Left colon (tissue), 2 donors: ENCODE results near the gene GRK3. TPM values are rescaled to one million over a fixed set of nuclear protein-coding genes. Genes with fewer than 3 reads are reported as not detected.
"Not testable (repeated sequence)": the region's sequence is repeated elsewhere in the genome, so short reads cannot be mapped to it uniquely, and the experiment has no call there.

Experiments used
- ATAC-seq: fragments of 200-7000 bp; cut with Tn5 transposase; one replicate; pipeline ENCODE4 v1.9.1; 2020; ENCODE audit warnings: mild to moderate bottlenecking, moderate library complexity
- DNase-seq, 2 donors: peaks; one replicate each; pipeline ENCODE4 v3.0.0-alpha.2; 2020
- intact Hi-C, 2 donors: fragments of 100-400 bp; cut with DNase I in 1 of 2; cut with micrococcal nuclease in 1 of 2; formaldehyde crosslinking; loops; one replicate each; pipeline versions ENCODE4 v1.11.2 to v1.14.0; 2022; cut with DNase I, micrococcal nuclease
- total RNA-seq, 2 donors: library from RNA; stranded (reverse); fragmentation: NEBNext Ultra II Directional; extraction: Animal tissue kit (Norgen Biotek cat#: 25700); gene quantifications; one replicate each; pipeline ENCODE4 v1.2.1, GENCODE V29; 2021
- donor health status: DM: no; HTN: no; CAD: no.
- donor health status: DM: yes; HTN: yes; CAD: no.

The GRK3 gene
- total RNA-seq, 2 donors from 2014 or later, result 2.3 to 4.1 TPM

DNA sequence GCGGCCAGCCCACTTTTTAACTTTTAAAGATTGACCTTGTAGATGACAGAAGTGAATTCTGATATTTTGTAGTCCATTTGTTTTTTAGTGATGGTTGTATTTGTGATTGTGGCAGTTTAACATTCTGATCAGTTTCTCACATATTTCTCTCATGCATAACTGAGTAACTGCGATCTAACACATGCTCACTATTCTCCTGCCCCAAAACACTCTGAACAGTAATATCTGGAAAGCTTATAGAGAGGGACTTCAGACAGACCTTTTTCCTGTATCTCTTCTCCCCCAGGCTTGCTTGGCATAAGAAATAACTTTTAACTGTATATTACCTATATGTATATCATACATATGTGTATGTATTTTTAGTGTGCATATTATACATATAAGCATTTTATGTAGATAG, 140.2 kb downstream of the GRK3 start:
- DNase-seq (no peak), ATAC-seq (no peak)
- intact Hi-C loops, result loop anchor here in 1 of 2 donors (5.0 kb wide), 1 partner anchor 242 kb away; no protein-coding TSS in a partner anchor

DNA sequence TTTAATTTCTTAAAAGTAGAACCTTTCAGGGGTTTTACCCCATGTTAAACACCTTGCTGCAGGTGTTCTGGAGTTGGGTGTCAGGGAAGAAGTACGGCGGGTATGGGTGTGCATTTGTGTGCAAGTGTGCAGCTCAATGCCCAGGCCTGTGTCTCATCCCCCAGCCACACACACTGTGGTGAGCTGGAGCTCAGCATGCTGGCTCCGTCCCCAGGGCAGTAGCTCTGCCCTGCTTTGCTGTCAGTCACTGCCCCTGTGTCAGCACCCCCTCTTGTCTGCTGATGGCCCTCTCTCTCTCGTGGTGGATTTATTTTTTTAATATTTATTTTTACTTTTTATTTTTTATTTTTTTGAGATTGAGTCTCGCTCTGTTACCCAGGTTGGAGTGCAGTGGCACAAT, 141.7 kb downstream of the GRK3 start:
- ATAC-seq (no peak), DNase-seq (no peak)
- intact Hi-C loops, result no loop called here

DNA sequence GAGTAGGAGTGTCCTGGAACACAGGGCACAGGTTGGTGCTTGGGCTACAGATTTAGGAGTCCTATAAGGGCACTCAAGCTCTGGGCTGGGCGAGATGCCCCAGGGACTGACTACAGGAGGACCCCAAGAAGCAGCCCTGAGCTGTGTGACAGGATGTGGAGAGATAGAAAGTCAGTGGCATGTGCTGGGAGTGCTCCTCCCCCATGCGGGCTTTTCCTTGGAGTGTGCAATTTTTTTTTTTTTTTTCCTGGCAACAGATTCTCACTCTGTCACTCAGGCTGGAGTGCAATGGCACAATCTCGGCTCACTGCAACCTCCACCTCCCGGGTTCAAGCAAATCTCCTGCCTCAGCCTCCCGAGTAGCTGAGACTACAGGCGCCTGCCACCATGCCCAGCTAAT, 144.0 kb downstream of the GRK3 start:
- DNase-seq, intact Hi-C loops, ATAC-seq: not testable (repeated sequence)

DNA sequence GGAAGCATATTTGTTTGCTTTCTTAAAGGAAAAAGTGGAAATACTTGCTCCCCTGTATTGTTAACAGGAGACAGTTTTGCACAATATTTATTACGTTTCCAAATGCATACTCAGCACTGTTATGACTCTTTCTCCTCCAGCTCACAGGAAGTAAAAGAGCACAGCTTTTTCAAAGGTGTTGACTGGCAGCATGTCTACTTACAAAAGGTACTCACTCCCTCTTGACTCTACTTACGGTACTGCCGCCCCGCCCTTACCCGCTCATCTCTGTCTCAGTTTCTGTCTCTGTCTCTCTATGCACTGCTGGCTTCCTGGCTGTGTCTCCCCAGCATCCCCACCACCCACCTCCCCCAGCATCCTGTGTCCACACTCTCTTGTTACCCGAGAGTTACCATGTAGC, 145.3 kb downstream of the GRK3 start:
- ATAC-seq (no peak), DNase-seq (no peak)
- intact Hi-C loops, result no loop called here

DNA sequence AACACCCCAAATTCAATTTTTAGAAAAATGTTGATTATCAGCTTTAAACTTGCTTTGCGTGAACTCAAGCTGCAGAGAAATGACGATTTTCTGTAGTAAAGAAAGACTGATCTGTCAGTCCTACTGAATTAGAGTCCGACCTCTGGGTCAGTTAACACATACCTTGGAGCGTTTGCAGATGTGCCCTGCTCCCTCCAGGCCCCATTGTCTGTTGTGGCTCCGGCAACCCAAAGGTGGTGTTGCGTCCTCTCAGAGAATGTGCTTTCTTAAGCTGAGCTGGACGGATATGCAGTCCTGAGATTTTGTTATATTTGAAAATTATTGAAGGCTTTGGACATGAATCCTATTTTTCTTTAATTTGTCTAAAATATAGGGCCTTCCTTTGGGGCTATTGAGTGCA, 146.0 kb downstream of the GRK3 start:
- DNase-seq (no peak), ATAC-seq (no peak)
- intact Hi-C loops, result no loop called here

DNA sequence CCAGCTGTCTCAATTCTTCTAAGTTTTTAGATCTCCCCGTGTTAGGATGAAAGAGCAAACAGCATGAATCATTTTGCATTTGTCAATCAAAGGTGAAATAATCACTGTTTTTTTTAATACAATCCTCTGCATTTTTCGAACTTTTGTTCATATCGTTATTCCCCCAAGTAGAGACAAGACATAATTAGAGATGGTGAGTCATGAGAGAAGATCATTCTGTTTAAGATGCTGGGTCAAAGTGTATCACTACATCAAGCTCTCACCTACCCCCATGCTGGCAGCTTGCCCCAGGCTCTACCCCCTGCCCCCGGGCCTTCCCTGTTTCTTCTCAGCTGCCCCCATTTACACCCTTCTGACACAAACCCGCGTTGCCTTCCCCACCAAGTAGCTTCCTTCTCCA, 147.0 kb downstream of the GRK3 start:
- ATAC-seq, result no peak
- intact Hi-C loops, result no loop called here
- DNase-seq, result no peak

DNA sequence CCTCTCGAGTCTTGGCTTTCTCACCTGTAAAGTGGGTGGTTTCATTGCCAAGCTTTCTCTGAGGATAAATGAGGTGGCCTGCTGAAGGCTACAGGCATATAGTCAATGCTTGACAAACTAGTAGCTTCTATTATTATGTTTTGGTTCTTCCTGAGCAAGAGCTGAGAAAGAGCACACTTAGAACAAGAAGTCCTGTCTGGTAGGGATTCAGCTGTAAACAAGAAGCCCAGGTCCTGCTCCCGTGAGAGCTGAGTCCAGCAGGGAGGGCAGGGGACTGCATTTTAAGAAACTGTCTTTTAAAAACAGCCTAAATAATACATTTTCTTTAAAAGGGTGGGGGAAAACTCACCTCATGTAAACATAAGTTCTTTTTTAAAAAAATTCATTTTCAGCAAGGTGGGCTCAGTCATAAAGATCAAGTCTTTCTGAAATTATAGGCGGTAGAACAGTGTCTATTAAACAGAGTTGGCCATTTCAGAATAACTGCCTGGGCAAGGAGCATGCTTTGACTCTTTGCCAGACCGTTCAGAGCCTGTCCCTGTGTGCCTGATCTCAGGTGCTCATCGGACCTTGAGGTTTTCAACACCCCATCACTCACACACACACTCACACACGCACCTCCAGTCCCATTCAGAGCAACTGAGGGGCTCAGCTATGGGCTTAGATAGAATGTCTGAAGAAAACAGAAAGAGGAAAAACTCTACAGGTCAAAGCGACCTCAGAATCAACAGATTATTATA, 148.4 kb downstream of the GRK3 start:
- intact Hi-C loops, result no loop called here
- ATAC-seq (no peak), DNase-seq (no peak)

DNA sequence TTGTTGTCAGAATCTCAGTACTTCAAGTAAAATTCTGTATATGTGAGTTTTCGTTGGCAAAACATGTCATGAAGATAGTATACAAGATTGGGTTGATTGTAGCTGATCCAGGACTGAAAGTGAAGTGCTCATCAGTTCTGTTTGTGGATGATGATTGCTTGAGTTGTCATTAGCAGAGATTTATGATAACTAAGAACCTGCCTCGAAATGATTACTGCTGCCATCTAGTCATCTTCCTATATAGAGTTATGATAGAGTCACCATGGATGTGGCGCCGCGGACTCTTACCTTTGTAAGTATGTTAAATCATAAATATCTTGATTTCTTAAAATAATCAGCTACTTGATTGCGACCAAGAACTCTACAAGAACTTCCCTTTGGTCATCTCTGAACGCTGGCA, 149.6 kb downstream of the GRK3 start:
- DNase-seq (no peak), ATAC-seq (no peak)
- intact Hi-C loops, result no loop called here

DNA sequence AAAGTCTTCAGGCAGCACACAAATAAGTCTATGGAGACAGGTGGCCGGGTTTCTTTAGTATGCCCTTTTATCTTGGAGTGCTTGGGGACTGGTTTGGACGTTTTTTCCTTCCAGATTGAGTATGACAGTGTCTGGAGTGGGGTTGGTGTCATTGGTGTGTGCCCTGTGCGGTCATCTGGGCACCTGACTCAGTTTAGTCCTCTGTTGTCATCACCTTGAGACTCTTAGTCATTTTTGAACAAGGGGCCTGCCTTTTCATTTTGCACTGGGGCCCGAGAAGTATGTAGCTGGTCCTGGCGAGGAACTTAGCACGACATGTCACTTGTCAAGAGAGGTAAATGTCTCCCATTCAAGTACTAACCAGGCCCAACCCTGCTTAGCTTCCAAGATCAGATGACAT, 150.3 kb downstream of the GRK3 start:
- DNase-seq (no peak), ATAC-seq (no peak)
- intact Hi-C loops, result no loop called here

DNA sequence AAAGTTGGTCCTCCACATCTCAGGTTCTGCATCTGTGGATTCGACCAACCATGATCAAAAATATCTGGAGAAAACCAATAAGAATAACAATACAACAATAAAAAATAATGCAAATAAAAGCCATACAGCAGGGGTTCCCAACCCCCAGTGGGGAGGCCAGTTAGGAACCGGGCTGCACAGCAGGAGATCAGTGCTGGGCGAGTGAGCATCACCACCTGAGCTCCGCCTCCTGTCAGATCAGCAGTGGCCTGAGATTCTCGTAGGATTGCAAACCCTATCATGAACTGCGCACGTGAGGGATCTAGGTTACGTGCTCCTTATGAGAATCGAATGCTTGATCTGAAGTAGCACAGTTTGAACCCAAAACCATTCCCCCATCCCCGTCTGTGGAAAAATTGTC, 152.2 kb downstream of the GRK3 start:
- intact Hi-C loops, result no loop called here
- ATAC-seq, result no peak
- no peak for DNase-seq

DNA sequence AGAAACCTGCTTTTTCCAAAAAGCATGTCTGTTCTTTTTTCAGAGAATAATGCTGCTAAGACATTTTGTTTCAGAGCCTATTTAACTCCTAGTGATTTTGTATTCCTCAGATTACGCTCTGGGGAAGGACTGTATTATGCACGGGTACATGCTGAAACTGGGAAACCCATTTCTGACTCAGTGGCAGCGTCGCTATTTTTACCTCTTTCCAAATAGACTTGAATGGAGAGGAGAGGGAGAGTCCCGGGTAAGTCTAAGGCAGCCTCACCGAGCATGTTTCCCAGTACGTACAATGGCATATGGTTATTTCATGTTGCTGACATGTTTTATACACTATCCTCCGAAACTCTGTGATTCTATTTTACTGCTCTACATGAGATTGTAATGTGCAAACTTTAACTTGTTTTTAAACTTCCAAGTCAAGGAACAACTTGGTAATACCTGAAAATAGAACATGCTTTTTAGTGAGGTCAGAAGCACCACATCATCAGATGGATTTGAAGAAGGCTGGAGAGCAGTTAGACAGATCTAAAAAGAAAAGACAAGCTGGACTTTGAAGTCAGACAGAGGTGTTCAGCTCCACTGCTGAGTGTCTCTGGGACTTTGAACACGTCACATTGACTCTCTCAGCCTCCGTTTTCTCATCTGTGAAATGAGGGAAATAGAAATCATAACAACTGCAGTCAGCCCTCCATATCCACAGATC, 153.8 kb downstream of the GRK3 start:
- intact Hi-C loops, result no loop called here
- ATAC-seq, result no peak
- no peak for DNase-seq

DNA sequence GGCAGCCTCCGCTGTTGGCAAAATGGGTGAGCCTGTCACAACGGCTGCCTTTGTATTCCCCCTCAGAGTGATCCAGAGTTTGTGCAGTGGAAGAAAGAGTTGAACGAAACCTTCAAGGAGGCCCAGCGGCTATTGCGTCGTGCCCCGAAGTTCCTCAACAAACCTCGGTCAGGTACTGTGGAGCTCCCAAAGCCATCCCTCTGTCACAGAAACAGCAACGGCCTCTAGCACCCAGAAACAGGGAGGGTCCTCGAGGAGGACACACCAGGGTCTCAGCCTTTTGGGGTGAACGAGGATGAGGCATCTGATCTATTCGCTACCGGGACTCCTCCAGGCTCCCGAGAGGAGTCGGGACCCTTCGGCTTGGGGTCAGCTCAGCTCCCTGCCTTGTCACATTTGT, 157.7 kb downstream of the GRK3 start:
- ATAC-seq (no peak), DNase-seq (no peak)
- intact Hi-C loops, result no loop called here

DNA sequence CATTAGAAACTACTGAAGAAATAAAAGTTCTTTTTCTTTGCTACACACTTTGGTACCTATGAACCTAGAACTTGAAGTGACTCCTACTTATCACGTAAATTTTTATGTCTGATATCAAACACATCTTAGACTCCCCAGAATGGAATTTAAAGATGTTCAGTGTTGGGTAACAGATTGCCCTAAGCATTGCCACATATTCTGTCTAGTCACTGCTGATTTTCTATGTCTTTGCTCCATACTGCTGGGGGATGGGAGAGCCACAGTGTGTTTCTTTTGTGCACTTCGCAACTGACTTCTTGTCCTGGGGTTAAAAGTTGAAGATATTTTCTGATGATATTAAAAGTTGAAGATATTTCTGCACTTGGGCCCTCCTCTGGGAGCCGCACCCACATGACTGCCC, 158.2 kb downstream of the GRK3 start:
- DNase-seq, result no peak
- intact Hi-C loops, result no loop called here
- ATAC-seq, result no peak

DNA sequence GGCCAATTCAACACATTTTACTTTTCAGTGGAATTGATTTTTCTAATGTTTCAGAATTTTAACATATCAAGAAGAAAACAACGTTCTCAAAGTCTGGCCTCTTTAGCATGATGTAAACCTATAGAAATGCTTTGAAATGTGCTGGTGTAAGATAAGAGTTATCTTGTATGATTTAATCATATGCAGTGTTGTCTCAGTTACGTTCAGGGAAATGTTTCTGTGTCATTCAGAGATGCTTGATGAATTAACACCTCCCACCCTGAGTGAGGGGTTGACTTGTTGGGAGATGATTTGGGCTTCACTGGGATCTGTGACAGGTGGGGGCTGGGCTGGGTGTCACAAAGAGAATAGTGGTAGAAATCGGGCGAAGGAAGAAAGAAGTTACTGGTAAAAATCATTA, 161.8 kb downstream of the GRK3 start:
- no peak for ATAC-seq
- no peak for DNase-seq
- intact Hi-C loops, result no loop called here

DNA sequence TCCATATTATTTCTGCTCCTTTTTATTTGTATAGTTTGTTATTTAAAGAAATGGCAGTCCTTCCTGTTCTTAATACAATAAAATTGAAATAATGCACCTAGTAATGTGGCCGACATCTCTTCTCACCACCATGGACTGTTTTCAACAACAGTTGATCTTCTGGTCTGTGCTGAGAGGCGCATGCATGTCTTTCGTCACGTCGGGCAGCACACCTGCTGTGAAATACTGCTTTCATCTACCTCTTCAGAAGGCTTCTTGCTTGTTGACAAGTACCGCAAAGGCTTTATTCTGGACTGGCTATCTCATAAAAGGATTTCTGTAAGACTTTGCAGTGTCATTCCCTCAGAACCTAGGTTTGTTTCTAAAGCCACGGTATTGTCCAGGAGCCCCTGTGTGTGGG, 163.6 kb downstream of the GRK3 start:
- DNase-seq (no peak), ATAC-seq (no peak)
- intact Hi-C loops, result no loop called here

DNA sequence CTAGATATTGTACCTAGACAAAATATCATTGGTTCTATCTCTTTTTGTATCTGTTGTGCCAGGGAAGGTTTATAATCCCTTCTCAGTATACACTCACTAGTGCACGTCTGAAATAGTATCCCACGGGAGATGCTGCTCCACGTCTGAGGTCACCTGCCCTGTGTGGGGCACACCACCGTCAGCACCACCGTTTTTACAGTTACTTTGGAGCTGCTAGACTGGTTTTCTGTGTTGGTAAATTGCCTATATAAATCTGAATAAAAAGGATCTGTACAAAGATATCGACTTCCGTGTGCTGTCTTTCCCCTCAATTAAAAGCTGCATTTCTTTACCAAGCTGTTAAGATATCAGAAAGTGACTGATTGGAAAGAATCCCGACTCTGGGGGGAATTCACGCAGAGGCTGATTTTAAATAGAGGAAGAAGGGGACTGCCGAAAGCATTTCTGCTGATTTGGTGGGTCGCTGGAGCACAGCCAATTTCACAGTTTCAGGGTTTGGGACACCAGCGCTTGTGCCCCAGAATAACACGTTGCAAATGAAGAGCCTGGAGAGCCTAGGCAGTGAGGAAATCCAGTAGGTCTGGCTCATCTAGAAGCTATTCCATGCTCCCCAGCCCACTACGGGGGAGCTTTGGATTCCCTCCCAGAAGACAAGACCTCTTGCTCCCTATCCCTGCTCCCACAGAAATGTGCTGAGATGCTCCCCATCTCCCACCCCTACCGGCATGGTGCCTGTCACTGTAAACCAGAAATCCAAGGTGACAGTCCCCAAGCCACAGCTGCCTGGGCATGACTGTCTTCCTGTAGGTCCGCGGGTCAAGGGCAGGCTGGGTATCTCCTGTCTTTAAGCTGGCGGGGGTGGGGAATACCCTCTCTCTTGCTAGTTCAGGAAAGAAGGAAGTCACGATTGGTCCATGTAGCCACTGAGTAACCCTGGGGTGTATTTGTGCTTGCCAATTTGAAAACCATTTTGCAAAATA, 164.8 kb downstream of the GRK3 start:
- ATAC-seq, result peak; percentile 77
- intact Hi-C loops, result no loop called here
- no peak for DNase-seq

DNA sequence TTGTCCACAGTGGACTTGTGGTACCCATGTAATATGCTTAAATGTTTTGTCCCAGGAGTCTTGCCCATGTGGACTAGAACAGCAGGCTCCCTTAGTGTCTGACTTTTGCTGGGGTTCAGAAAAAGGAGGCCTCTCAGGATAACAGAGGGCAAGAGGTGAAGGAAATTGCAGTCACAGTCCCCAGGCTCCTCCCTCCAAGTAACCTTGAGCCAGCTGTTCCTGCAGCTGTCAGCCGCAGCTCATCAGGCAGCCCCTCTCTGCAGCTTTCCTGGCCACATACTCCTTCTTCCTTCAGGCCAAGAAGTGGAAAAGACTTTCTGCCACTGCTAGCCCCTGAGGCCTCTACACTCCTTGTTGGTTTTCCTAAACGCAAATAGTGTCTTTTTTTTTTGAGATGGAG, 171.2 kb downstream of the GRK3 start:
- intact Hi-C loops, result no loop called here
- ATAC-seq (no peak), DNase-seq (no peak)

DNA sequence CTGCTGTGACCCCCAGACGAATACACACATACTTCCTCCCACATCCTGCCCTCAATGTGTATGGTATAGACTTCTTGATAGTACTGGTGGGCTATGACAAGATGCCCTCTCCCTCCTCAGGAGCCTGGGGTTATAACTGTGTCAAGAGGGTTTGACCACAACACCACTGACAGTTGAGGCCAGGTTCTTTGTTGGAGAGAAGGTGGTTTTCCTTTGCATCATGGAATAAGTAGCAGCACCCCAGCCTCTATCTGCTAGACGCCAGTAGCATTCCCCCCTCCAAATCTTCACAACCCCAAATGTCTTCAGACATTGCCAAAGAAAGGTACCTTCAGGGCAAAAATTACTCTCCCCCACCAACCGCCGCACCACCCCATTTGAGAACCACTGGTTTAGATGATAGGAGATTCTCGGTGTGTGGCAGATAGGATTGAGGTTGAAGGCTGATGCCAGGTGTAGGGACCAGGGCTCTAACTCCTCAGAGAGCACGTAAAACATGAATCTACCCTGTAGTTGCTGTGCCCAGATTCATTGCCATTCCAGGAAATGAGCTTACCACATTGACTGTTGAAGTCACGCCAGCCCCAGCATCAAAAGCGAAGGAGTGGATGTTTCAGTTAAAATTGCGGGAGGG, 172.0 kb downstream of the GRK3 start:
- DNase-seq (no peak), ATAC-seq (no peak)
- intact Hi-C loops, result no loop called here

DNA sequence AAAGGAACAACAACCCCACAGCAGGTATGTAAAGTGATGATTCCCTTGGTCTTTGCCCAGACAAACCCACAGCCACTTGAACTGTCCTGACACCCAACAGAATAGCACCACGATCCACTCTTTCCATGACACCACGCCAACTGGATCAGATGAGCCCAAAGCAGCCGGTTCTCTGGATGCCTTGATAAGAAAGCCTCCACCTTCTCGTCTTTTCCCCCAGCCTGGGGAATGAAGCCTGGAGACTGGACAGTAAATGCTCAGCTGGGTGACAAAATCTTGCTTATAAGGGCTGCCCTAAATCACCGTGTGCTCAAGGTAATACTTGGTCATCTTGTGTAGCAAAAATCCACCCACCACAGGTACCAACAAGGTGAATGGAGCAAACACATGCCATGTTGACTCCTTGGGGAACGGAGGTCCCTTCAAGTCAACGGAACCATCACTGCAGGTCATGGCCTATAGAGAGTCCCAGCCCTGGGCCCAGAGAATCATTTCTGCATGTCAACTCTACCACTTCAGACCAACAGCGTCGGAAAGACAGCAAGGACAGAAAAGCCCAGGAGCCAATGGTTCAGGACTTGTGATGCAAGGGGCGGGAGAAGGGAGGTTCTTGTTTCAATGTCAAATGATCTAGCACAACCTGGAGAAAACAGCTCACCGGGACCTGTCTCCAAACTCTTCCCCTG, 175.3 kb downstream of the GRK3 start:
- intact Hi-C loops, result no loop called here
- no peak for DNase-seq
- no peak for ATAC-seq
